Measurements from ENCODE around the gene TNFRSF18. TPM values are rescaled to one million over a fixed set of nuclear protein-coding genes. Genes with fewer than 3 reads are reported as not detected.

Gene TNFRSF18
- total RNA-seq, 1 experiment from 2014 or later, result 0.83 TPM

DNA sequence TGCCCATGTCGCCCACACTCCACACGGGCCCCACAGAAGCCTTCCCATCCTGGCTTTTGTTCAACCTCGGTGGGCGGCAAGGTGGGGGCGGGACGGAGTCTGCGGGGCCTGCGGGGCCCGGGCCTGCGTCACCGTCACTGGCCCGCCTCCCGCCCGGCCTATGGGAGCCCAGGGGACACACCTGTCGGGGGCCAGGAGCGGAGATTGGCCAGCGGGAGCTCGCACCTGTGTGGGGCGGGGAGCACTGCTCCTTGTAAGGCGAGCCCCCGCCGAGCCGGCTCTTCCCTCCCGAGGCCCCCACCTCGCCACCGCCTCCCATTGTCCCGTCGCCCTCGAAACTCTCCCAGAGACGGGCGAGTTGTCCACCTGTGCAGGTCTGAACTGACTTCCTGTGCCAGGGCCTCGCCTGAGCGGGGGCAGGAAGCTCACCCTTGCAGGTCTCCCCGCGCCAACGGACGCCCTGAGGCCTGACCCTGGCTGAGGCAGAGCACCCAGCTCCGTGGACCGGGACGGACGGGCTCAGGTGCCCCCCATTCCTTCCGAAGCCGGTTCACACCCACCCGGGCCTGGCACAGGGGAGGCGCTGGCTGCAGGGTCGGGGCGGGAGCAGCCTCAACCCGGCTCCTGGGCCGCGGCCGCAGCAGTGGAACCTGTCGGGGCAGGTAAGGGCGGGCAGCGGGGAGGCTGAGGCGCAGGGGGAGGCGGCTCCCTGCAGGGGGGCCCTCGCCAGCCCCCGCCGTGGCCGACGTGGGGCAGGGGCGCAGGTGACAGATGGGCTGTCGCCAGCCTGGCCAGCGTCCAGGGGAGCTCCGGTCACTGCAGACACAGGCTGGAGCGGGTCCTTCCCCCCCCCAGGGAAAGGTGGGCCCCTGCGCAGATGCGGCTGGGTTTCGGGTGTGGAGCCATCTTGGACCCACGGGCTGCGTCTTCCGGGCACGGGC, 43.5 kb downstream of the TNFRSF18 start (continued):
- TF ChIP-seq, protein P1, sequence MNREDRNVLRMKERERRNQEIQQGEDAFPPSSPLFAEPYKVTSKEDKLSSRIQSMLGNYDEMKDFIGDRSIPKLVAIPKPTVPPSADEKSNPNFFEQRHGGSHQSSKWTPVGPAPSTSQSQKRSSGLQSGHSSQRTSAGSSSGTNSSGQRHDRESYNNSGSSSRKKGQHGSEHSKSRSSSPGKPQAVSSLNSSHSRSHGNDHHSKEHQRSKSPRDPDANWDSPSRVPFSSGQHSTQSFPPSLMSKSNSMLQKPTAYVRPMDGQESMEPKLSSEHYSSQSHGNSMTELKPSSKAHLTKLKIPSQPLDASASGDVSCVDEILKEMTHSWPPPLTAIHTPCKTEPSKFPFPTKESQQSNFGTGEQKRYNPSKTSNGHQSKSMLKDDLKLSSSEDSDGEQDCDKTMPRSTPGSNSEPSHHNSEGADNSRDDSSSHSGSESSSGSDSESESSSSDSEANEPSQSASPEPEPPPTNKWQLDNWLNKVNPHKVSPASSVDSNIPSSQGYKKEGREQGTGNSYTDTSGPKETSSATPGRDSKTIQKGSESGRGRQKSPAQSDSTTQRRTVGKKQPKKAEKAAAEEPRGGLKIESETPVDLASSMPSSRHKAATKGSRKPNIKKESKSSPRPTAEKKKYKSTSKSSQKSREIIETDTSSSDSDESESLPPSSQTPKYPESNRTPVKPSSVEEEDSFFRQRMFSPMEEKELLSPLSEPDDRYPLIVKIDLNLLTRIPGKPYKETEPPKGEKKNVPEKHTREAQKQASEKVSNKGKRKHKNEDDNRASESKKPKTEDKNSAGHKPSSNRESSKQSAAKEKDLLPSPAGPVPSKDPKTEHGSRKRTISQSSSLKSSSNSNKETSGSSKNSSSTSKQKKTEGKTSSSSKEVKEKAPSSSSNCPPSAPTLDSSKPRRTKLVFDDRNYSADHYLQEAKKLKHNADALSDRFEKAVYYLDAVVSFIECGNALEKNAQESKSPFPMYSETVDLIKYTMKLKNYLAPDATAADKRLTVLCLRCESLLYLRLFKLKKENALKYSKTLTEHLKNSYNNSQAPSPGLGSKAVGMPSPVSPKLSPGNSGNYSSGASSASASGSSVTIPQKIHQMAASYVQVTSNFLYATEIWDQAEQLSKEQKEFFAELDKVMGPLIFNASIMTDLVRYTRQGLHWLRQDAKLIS (CRISPR knock-in tag; IDR thresholded peaks at IDR 0.05; ENCODE audit: borderline replicate concordance), result no peak
- TF ChIP-seq ZBTB43 (CRISPR knock-in tag; IDR thresholded peaks at IDR 0.05), result no peak; the same call in 1 of the 2 replicates
- TF ChIP-seq EMX1 (CRISPR knock-in tag; IDR thresholded peaks at IDR 0.05), result no peak
- TF ChIP-seq USF2 (CRISPR knock-in tag; IDR thresholded peaks at IDR 0.05), result no peak
- TF ChIP-seq ZSCAN18 (CRISPR knock-in tag; IDR thresholded peaks at IDR 0.05), result no peak
- TF ChIP-seq ZNF416 (CRISPR knock-in tag; IDR thresholded peaks at IDR 0.05), result no peak
- no peak for TF ChIP-seq NR1H2 (CRISPR knock-in tag; IDR thresholded peaks at IDR 0.05)
- no peak for TF ChIP-seq CREB1 (CRISPR knock-in tag; IDR thresholded peaks at IDR 0.05)
- TF ChIP-seq, protein P2, sequence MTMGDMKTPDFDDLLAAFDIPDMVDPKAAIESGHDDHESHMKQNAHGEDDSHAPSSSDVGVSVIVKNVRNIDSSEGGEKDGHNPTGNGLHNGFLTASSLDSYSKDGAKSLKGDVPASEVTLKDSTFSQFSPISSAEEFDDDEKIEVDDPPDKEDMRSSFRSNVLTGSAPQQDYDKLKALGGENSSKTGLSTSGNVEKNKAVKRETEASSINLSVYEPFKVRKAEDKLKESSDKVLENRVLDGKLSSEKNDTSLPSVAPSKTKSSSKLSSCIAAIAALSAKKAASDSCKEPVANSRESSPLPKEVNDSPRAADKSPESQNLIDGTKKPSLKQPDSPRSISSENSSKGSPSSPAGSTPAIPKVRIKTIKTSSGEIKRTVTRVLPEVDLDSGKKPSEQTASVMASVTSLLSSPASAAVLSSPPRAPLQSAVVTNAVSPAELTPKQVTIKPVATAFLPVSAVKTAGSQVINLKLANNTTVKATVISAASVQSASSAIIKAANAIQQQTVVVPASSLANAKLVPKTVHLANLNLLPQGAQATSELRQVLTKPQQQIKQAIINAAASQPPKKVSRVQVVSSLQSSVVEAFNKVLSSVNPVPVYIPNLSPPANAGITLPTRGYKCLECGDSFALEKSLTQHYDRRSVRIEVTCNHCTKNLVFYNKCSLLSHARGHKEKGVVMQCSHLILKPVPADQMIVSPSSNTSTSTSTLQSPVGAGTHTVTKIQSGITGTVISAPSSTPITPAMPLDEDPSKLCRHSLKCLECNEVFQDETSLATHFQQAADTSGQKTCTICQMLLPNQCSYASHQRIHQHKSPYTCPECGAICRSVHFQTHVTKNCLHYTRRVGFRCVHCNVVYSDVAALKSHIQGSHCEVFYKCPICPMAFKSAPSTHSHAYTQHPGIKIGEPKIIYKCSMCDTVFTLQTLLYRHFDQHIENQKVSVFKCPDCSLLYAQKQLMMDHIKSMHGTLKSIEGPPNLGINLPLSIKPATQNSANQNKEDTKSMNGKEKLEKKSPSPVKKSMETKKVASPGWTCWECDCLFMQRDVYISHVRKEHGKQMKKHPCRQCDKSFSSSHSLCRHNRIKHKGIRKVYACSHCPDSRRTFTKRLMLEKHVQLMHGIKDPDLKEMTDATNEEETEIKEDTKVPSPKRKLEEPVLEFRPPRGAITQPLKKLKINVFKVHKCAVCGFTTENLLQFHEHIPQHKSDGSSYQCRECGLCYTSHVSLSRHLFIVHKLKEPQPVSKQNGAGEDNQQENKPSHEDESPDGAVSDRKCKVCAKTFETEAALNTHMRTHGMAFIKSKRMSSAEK (CRISPR knock-in tag; IDR thresholded peaks at IDR 0.05; ENCODE audit: borderline replicate concordance), result no peak
- no peak for TF ChIP-seq GRHL2 (CRISPR knock-in tag; IDR thresholded peaks at IDR 0.05; ENCODE audit: insufficient replicate concordance, severe bottlenecking)
- TF ChIP-seq SMAD4 (CRISPR knock-in tag; IDR thresholded peaks at IDR 0.05), result no peak
- TF ChIP-seq GTF2I (CRISPR knock-in tag; conservative IDR thresholded peaks at IDR 0.05), result no peak
- 0 out of 2 replicates have a peak, but pooled peaks have one; percentile 56 for TF ChIP-seq HMGXB4 (CRISPR knock-in tag; IDR thresholded peaks at IDR 0.05)
- 0 out of 2 replicates have a peak, but pooled peaks have one; percentile 24 for TF ChIP-seq TP53 (CRISPR knock-in tag; IDR thresholded peaks at IDR 0.05)
- no peak for TF ChIP-seq CBFB (CRISPR knock-in tag; IDR thresholded peaks at IDR 0.05; ENCODE audit: low read depth)
- TF ChIP-seq NR2C2 (CRISPR knock-in tag; IDR thresholded peaks at IDR 0.05), result no peak
- TF ChIP-seq ZMAT4 (CRISPR knock-in tag; IDR thresholded peaks at IDR 0.05), result no peak
- TF ChIP-seq ZNF671 (CRISPR knock-in tag; IDR thresholded peaks at IDR 0.05), result no peak
- peak; percentile 19; the same call in 1 of the 2 replicates for TF ChIP-seq SP1 (CRISPR knock-in tag; conservative IDR thresholded peaks at IDR 0.05)
- peak; percentile 77 for TF ChIP-seq ZNF423 (CRISPR knock-in tag; IDR thresholded peaks at IDR 0.05)
- 0 out of 2 replicates have a peak, but pooled peaks have one; percentile 15 for TF ChIP-seq FOXK1 (CRISPR knock-in tag; IDR thresholded peaks at IDR 0.05)
- no peak for TF ChIP-seq HMGA2 (CRISPR knock-in tag; IDR thresholded peaks at IDR 0.05)
- no peak for TF ChIP-seq ZNF219 (CRISPR knock-in tag; IDR thresholded peaks at IDR 0.05; ENCODE audit: borderline replicate concordance)
- no peak for TF ChIP-seq USF1 (CRISPR knock-in tag; IDR thresholded peaks at IDR 0.05)
